IPS-18a (cell line): Measurements from ENCODE around the gene RYR1.
A peak's percentile ranks its signal among the peaks of the same experiment; 100 is the strongest.

Experiments
- H3K27ac ChIP-seq: one replicate; pipeline ENCODE4 v1.5.1; 2013; ENCODE audit warnings: low read length
- H3K27me3 ChIP-seq: one replicate; pipeline ENCODE4 v1.6.1; 2013; ENCODE audit warnings: mild to moderate bottlenecking, low read length; ENCODE audit not compliant: control insufficient read depth, insufficient read depth
- H3K36me3 ChIP-seq: one replicate; pipeline ENCODE4 v1.6.1; 2013; ENCODE audit warnings: low read depth, low read length; ENCODE audit not compliant: control insufficient read depth
- H3K4me1 ChIP-seq: one replicate; pipeline ENCODE4 v1.6.1; 2013; ENCODE audit warnings: low read depth, low read length; ENCODE audit not compliant: control insufficient read depth
- H3K4me3 ChIP-seq: one replicate; pipeline ENCODE4 v1.5.1; 2013; ENCODE audit warnings: low read length
- H3K9ac ChIP-seq: one replicate; pipeline ENCODE4 v1.6.1; 2013; ENCODE audit warnings: mild to moderate bottlenecking, low read length, moderate library complexity
- H3K9me3 ChIP-seq: one replicate; pipeline ENCODE4 v1.6.1; 2013; ENCODE audit warnings: low read depth, low read length; ENCODE audit not compliant: control insufficient read depth

Gene RYR1

DNA sequence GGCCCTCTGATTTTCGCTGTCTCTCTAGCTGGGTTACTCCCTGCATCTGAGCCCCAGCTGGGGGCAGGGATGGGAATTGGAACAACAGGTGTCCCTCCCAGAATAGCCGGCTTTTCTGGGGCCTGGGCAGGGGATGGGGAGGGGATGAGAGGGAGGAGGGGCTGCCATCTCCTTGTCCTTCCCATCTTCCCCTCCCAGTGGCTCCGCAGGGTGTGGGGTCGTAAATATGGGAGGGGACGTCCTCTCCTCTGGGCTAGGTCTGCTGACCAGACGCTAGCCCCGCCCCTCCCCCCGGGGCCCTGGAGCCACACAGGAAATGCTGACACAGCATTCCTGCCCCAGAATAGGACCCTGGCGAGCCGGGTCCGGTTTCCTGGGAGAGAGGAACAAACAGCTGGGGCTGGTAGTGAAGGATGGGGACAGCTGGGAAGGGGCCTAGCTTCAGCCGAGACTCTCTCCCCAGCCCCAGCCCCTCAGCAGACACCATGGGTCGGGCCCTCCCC, 1.1 kb downstream of the RYR1 start:
- H3K27ac ChIP-seq: peak overlapping the region; percentile 63
- peak overlapping the region; percentile 48 for H3K9ac ChIP-seq
- H3K4me3 ChIP-seq: peak overlapping the region; percentile 88

DNA sequence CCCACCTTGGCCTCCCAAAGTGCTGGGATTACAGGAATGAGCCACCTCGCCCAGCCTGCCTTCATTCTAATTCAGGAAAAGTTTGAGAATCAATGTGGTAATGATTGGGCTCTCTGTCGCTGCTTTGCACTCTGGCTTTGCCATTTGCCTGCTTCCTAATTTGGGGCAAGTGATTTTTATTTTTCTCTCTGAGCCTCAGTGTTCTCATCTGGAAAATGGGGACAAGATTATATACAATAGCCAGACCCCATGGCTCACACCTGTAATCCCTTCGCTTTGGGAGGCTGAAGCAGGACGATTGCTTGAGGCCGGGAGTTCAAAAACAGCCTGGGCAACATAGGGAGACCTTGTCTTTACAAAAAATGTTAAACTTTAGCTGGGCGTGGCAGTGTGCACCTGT, 3.8 kb downstream of the RYR1 start:
- no peaks in the 10 kb centered on the region for H3K9me3 ChIP-seq
- H3K36me3 ChIP-seq: no peaks in the 10 kb centered on the region
- H3K9ac ChIP-seq: no peak overlapping the region
- no peak overlapping the region for H3K27ac ChIP-seq
- peaks cover 12% of the 10 kb centered on the region for H3K4me1 ChIP-seq
- H3K27me3 ChIP-seq: no peaks in the 10 kb centered on the region
- H3K4me3 ChIP-seq: no peak overlapping the region

More for the DNA sequence above, 1.1 kb downstream of the RYR1 start:
- Histone ChIP-seq H3K36me3 (no peaks in the 10 kb centered on the region), H3K4me1 (peaks cover 12% of the 10 kb centered on the region), H3K27me3 (no peaks in the 10 kb centered on the region), H3K9me3 (no peaks in the 10 kb centered on the region)

DNA sequence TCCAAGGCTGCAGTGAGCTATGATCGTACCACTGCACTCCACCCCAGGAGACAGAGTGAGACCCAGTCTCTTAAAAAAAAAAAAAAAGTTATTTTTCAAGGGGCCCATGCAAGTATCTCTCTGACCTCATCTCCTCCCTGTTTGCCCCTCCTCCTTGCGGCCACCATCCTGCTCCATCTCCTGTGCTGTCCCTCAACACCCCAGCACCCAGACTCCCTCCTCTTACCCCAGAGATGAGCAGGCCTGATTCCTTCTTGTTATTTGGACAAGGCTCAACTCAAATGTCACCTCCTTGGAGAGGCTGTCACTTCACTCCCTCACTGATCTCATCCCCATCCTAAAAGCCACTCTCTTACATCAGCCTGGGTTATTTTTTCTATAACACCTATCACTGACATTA, 4.4 kb downstream of the RYR1 start:
- Histone ChIP-seq H3K9me3 (no peaks in the 10 kb centered on the region), H3K27ac (no peak overlapping the region), H3K36me3 (no peaks in the 10 kb centered on the region), H3K27me3 (no peaks in the 10 kb centered on the region), H3K4me3 (no peak overlapping the region), H3K4me1 (peaks cover 12% of the 10 kb centered on the region), H3K9ac (no peak overlapping the region)

DNA sequence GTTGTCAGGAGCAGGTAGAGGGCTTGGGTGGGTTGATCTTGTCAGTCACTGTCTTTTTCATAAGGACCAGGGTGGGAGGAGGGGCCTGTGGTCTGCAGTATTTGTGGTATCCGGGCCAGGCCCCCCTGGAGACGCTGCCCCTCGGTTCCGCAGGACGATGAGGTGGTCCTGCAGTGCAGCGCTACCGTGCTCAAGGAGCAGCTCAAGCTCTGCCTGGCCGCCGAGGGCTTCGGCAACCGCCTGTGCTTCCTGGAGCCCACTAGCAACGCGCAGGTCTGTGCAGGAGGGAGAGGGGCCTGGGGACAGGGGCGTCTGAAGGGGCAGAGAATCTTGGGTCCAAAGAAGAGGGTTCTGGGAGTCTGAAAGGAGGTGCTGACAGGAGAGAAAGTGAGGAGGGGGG, 7.1 kb downstream of the RYR1 start:
- Histone ChIP-seq H3K36me3 (peaks cover 8% of the 10 kb centered on the region), H3K27ac (no peak overlapping the region), H3K27me3 (no peaks in the 10 kb centered on the region), H3K4me3 (no peak overlapping the region), H3K9ac (no peak overlapping the region), H3K9me3 (no peaks in the 10 kb centered on the region), H3K4me1 (no peaks in the 10 kb centered on the region)

DNA sequence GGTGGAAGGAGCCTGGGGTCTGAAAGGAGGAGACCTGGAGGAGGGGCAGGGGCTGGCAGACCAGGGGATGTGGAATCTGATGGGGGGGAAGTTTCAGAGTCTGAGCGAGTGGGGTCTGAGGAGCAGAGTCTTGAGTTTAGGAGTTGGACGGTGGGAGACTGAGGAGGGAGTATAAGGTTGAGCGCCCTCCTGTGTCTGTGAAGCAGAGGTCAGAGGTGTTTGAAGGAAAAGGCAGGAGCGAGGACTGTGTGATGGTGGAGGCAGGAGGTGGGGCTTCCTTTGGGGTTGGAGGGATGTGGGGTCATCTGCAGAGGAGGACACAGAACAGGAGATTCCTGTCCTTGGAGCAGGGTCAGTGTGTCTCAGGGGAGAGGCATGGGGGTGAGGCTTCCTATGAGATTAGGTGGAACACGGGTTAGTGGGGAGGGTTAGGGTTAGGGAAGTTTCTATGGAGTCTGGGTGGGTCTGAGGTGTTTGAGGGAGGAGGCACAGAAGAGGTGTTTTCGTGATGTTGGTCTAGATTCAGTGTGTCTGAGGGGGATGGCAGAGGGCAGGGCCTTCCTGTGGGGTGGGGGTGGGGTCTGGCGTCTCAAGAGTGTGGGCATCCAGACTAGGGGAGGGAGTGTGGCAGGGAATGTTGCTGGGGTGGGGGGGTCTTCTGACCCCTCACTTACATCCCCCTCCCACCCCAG, 8.3 kb downstream of the RYR1 start:
- no peaks in the 10 kb centered on the region for H3K27me3 ChIP-seq
- no peaks in the 10 kb centered on the region for H3K4me1 ChIP-seq
- no peak overlapping the region for H3K4me3 ChIP-seq
- H3K27ac ChIP-seq: no peak overlapping the region
- no peak overlapping the region for H3K9ac ChIP-seq
- no peaks in the 10 kb centered on the region for H3K9me3 ChIP-seq
- peaks cover 8% of the 10 kb centered on the region for H3K36me3 ChIP-seq

DNA sequence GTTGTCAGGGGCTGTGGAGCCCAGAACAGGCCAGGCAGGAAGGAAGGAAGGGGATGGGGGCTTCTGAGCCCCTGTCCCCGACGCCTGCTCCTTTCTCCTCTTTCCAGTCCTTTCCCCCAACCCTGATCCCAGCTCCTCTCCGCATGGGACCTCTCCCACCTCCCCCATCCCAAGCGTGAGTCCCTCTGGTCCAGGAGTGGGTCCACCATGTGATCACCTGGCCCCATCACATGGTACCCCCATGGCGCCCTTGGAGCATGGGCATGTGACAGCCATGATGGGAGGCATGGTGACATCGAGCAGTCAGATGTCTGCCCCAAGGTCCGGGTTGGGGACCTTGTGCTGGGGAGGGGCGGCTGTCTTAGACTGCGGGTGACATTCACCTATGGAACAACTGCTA, 9.2 kb downstream of the RYR1 start:
- Histone ChIP-seq H3K27me3 (no peaks in the 10 kb centered on the region), H3K27ac (no peak overlapping the region), H3K9ac (no peak overlapping the region), H3K9me3 (no peaks in the 10 kb centered on the region), H3K4me3 (no peak overlapping the region), H3K4me1 (no peaks in the 10 kb centered on the region), H3K36me3 (peaks cover 8% of the 10 kb centered on the region)

DNA sequence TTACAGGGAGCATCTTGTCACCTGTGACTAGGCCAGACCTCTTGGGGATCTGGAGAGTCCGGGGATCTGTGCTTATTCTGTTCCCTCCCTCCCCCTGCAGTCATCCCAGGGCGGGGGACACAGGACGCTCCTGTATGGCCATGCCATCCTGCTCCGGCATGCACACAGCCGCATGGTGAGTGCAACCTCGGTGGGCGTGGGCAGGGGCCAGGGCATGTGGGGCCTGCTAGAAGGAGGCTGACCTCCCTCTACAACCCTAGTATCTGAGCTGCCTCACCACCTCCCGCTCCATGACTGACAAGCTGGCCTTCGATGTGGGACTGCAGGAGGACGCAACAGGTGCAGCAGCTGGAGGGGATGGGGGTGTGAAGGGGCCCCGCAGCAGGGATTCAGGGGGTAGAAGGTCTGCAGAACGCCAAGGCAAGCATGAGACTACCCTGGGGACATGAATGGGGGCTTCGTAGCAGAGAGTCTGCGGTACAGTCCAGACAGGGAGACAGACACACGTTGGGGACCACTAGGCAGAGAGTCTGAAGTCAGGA, 10.0 kb downstream of the RYR1 start:
- Histone ChIP-seq H3K4me3 (no peak overlapping the region), H3K4me1 (no peaks in the 10 kb centered on the region)

DNA sequence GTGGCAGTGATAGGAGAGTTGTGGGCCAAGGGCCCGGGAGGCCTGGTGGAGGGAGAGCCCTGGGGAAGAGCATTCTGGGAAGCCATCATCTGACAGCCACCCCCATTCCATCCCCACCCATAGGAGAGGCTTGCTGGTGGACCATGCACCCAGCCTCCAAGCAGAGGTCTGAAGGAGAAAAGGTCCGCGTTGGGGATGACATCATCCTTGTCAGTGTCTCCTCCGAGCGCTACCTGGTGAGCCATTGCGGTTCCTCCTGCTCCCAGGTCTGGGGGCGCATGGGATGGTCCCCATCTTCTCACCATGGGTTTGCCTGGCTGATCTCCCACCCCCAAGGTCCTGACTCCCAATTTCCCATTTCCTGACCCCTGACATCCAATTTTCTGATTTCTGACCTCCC, 10.5 kb downstream of the RYR1 start:
- Histone ChIP-seq H3K27ac (no peak overlapping the region), H3K4me3 (no peak overlapping the region), H3K9me3 (no peaks in the 10 kb centered on the region), H3K9ac (no peak overlapping the region), H3K4me1 (no peaks in the 10 kb centered on the region), H3K36me3 (peaks cover 8% of the 10 kb centered on the region), H3K27me3 (no peaks in the 10 kb centered on the region)

More for the DNA sequence above, 10.0 kb downstream of the RYR1 start:
- H3K9ac ChIP-seq: no peak overlapping the region
- peaks cover 8% of the 10 kb centered on the region for H3K36me3 ChIP-seq
- no peaks in the 10 kb centered on the region for H3K9me3 ChIP-seq
- no peak overlapping the region for H3K27ac ChIP-seq
- no peaks in the 10 kb centered on the region for H3K27me3 ChIP-seq

DNA sequence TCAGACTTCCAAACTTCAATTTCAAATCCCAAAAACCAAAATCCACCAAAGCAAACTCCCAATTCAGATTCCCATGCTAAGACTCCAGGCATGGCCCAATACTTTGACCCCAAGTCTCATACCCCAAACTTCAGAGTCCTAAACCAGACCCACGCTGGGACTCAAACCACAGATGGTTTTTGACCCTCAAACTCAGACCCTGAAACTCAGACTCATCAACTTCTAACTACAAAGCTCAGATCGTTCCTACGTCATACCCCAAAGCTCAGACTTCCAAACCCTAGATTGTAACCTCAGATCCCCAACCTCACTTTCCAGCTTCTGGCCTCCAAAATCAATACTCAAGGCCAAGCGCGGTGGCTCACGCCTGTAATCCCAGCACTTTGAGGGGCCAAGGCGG, 11.9 kb downstream of the RYR1 start:
- Histone ChIP-seq H3K9me3 (no peaks in the 10 kb centered on the region), H3K27ac (no peak overlapping the region), H3K9ac (no peak overlapping the region), H3K36me3 (peaks cover 8% of the 10 kb centered on the region), H3K27me3 (no peaks in the 10 kb centered on the region), H3K4me1 (no peaks in the 10 kb centered on the region), H3K4me3 (no peak overlapping the region)

DNA sequence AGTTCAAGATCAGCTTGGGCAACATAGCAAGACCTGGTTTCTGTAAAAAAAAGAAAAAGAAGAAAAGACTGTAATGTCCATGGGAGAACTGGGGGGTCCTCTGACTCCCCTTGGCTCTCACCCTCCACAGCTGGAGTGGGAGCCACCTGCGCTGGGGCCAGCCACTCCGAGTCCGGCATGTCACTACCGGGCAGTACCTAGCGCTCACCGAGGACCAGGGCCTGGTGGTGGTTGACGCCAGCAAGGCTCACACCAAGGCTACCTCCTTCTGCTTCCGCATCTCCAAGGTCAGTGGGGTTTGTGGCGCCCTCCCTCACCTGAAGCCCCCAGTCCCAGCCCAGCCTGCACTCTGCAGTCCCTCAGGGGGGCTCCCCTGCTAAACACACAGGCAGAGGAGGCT, 14.7 kb downstream of the RYR1 start:
- Histone ChIP-seq H3K27me3 (no peaks in the 10 kb centered on the region), H3K4me1 (no peaks in the 10 kb centered on the region), H3K9ac (no peak overlapping the region), H3K9me3 (no peaks in the 10 kb centered on the region), H3K36me3 (peaks cover 8% of the 10 kb centered on the region), H3K4me3 (no peak overlapping the region), H3K27ac (no peak overlapping the region)

DNA sequence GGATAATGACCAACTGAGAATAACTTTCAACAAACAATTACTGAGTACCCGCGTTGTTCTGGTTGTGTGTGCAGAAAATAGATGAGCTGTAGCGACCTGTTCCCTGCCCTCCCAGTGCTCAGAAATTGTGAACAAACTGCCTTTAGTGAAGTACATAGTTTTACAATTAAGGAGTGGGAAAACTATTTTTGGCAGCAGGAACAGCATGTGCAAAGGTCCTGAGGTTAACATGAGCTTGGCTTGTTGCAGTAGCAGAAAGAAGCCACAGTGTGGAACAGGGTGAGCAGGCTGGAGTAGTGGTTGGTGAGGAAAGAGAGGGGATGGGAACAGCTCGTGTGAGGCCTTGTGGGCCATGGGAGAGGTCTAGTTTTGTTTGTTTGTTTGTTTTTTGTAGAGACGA, 16.0 kb downstream of the RYR1 start:
- no peak overlapping the region for H3K27ac ChIP-seq
- no peak overlapping the region for H3K4me3 ChIP-seq
- peaks cover 4% of the 10 kb centered on the region for H3K36me3 ChIP-seq
- H3K9ac ChIP-seq: no peak overlapping the region
- no peaks in the 10 kb centered on the region for H3K27me3 ChIP-seq
- H3K9me3 ChIP-seq: no peaks in the 10 kb centered on the region
- no peaks in the 10 kb centered on the region for H3K4me1 ChIP-seq

DNA sequence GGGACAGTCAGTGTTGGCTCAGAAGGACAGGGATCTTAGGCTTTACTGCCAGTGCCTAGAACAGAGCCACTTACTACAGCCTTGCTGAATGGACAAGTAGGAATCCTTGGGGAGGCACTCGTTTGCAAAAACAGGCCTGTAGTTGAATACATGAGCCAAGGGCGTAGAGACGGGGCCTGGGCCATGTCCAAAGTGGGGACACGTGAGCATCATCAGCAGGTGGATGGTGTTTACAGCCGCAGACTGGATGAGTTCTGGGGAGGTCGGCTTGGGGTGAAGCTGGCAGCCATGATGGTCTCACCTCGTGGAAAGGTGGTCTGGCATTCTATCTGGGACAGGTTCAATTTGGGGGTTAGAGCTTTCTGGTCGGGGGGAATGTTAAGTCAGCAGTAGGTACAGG, 17.5 kb downstream of the RYR1 start:
- Histone ChIP-seq H3K9me3 (no peaks in the 10 kb centered on the region), H3K27me3 (no peaks in the 10 kb centered on the region), H3K4me1 (no peaks in the 10 kb centered on the region), H3K4me3 (no peak overlapping the region), H3K9ac (no peak overlapping the region), H3K27ac (no peak overlapping the region), H3K36me3 (peaks cover 9% of the 10 kb centered on the region)
